CD4-positive, alpha-beta T cell (primary cell): ENCODE results near the gene BUD23. TPM values are rescaled to one million over a fixed set of nuclear protein-coding genes. Genes with fewer than 3 reads are reported as not detected.
A peak's percentile ranks its signal among the peaks of the same experiment; 100 is the strongest.

Experiments used
- ATAC-seq: fragments of 200-7000 bp; cut with Tn5 transposase; one replicate; pipeline ENCODE4 v1.10.0; 2022; ENCODE audit warnings: mild to moderate bottlenecking; ENCODE audit not compliant: poor library complexity
- CTCF ChIA-PET: fragments of 350-600 bp; sonication (Branson Sonifier 250); formaldehyde crosslinking; loops from one replicate; lab custom pipeline; 2021; ENCODE audit warnings: antibody characterized with exemption, inconsistent platforms; lab: Charles Lee
- POLR2A ChIA-PET: fragments of 350-600 bp; sonication (Branson Sonifier 250); formaldehyde crosslinking; loops from one replicate; lab custom pipeline; 2021; ENCODE audit warnings: antibody characterized with exemption, inconsistent platforms; lab: Charles Lee
- DNase-seq, 14 experiments: peaks; one replicate each; pipeline ENCODE4 v3.0.0-alpha.2; 2013 to 2020; ENCODE audit warnings: mixed read lengths in 2 of 14
- H3K27ac ChIP-seq, 2 donors: one replicate each; pipeline versions ENCODE4 v1.5.1 to v1.7.0; 2013; ENCODE audit warnings: low read length in 2 of 2, low read depth in 1 of 2, mild to moderate bottlenecking in 1 of 2
- H3K27me3 ChIP-seq, 2 experiments: 1 replicate in 1 of 2; 2 replicates in 1 of 2; pipeline versions ENCODE4 v1.6.1 to v1.7.0; 2013; ENCODE audit warnings: low read length in 2 of 2, control low read depth in 1 of 2, mild to moderate bottlenecking in 1 of 2, moderate library complexity in 1 of 2; ENCODE audit not compliant: insufficient read depth in 2 of 2, control insufficient read depth in 1 of 2
- H3K36me3 ChIP-seq: one replicate; pipeline ENCODE4 v1.6.1; 2013; ENCODE audit warnings: low read length, control low read depth; ENCODE audit not compliant: insufficient read depth
- H3K4me1 ChIP-seq: one replicate; pipeline ENCODE4 v1.6.1; 2013; ENCODE audit warnings: low read length, control low read depth; ENCODE audit not compliant: insufficient read depth
- H3K4me3 ChIP-seq: one replicate; pipeline ENCODE4 v1.5.1; 2013; ENCODE audit warnings: mild to moderate bottlenecking, low read length, moderate library complexity
- H3K9me3 ChIP-seq, 2 experiments: 1 replicate in 1 of 2; 2 replicates in 1 of 2; pipeline versions ENCODE4 v1.6.1 to v1.7.0; 2013; ENCODE audit warnings: low read length in 2 of 2, mild to moderate bottlenecking in 2 of 2, control low read depth in 1 of 2, moderate library complexity in 1 of 2; ENCODE audit not compliant: control insufficient read depth in 1 of 2, insufficient read depth in 1 of 2
- H3K27ac Mint-ChIP-seq: one replicate; pipeline ENCODE4 v1.8.0; 2020; ENCODE audit warnings: mixed read lengths
- H3K27me3 Mint-ChIP-seq: one replicate; pipeline ENCODE4 v1.8.0; 2021; ENCODE audit warnings: mixed read lengths
- H3K36me3 Mint-ChIP-seq: one replicate; pipeline ENCODE4 v1.8.0; 2021; ENCODE audit warnings: low read depth, mixed read lengths
- H3K4me1 Mint-ChIP-seq: one replicate; pipeline ENCODE4 v1.8.0; 2021; ENCODE audit warnings: low read depth, mixed read lengths
- H3K4me3 Mint-ChIP-seq: one replicate; pipeline ENCODE4 v1.8.0; 2020; ENCODE audit warnings: mild to moderate bottlenecking, mixed read lengths
- H3K9me3 Mint-ChIP-seq: one replicate; pipeline ENCODE4 v1.8.0; 2020; ENCODE audit warnings: mixed read lengths
- CTCF ChIP-seq: fragments of 200-600 bp; IDR thresholded peaks from one replicate; pipeline ENCODE4 v1.8.0; 2022; ENCODE audit warnings: antibody characterized with exemption, mild to moderate bottlenecking
- intact Hi-C, 2 experiments: fragments of 100-400 bp; cut with DNase I in 1 of 2; cut with micrococcal nuclease in 1 of 2; formaldehyde crosslinking; loops; one replicate each; pipeline versions ENCODE4 v1.15.1 to v1.9.0; 2023 to 2025; cut with DNase I, micrococcal nuclease
- total RNA-seq, 174 experiments: library from RNA in 2 of 174; stranded (reverse) in 2 of 174; gene quantifications; one replicate each; pipeline ENCODE4 v1.2.3 and lab custom pipeline; 2021 to 2026

BUD23 gene
- total RNA-seq, 2 experiments from 2014 or later = 96.1 to 103 TPM

- no peak overlapping the region for H3K27ac Mint-ChIP-seq
- POLR2A ChIA-PET = no interaction called here
Observed at GRCh38 chr7:73730485-73730884, 47.1 kb downstream of the BUD23 start.

GRCh38 chr7:73732397-73732796 lies 49.0 kb downstream of the BUD23 start:
- Mint-ChIP-seq H3K27me3 (peaks cover 5% of the 10 kb centered on the region), H3K4me1 (peaks cover 6% of the 10 kb centered on the region), H3K27ac (no peak overlapping the region), H3K4me3 (no peak overlapping the region), H3K9me3 (no peaks in the 10 kb centered on the region), H3K36me3 (peaks cover 4% of the 10 kb centered on the region)
- Histone ChIP-seq H3K36me3 (peaks cover 13% of the 10 kb centered on the region), H3K9me3 (peaks cover 0 to 5% of the 10 kb centered on the region in 2 experiments), H3K27ac (no peak overlapping the region), H3K4me3 (no peak overlapping the region), H3K27me3 (peaks cover 0 to 2% of the 10 kb centered on the region in 2 experiments), H3K4me1 (peaks cover 11% of the 10 kb centered on the region)
- ChIA-PET POLR2A (no interaction called here), CTCF (interaction anchor here (3.3 kb wide), 1 partner anchor 125 kb away, joined by 13 read pairs; no protein-coding TSS in a partner anchor)
- DNase-seq = no peak
- TF ChIP-seq CTCF = no peak
- intact Hi-C loops = loop anchor here in 1 of 2 experiments (10.0 kb wide), 3 partner anchors 352 to 908 kb away; partner anchors contain the start of genes EIF4H, LIMK1 and TYW1B
- ATAC-seq = no peak

More at GRCh38 chr7:73730485-73730884, 47.1 kb downstream of the BUD23 start:
- Histone ChIP-seq H3K4me3 (no peak overlapping the region), H3K27ac (no peak overlapping the region), H3K9me3 (peaks cover 0 to 5% of the 10 kb centered on the region in 2 experiments), H3K36me3 (peaks cover under 1% of the 10 kb centered on the region), H3K27me3 (peaks cover 6 to 11% of the 10 kb centered on the region in 2 experiments), H3K4me1 (peaks cover 14% of the 10 kb centered on the region)
- CTCF ChIA-PET = interaction anchor here (3.3 kb wide), 1 partner anchor 123 kb away, joined by 13 read pairs; no protein-coding TSS in a partner anchor
- Mint-ChIP-seq H3K9me3 (no peaks in the 10 kb centered on the region), H3K4me3 (no peak overlapping the region), H3K4me1 (peaks cover 6% of the 10 kb centered on the region), H3K27me3 (peaks cover 5% of the 10 kb centered on the region), H3K36me3 (no peaks in the 10 kb centered on the region)
- intact Hi-C loops = loop anchor here in 1 of 2 experiments (10.0 kb wide), 3 partner anchors 354 to 906 kb away; partner anchors contain the start of genes EIF4H, LIMK1 and TYW1B
- no peak for TF ChIP-seq CTCF
- ATAC-seq (no peak), DNase-seq (no peak)

GRCh38 chr7:73734619-73735527 lies 51.5 kb downstream of the BUD23 start:
- Mint-ChIP-seq H3K9me3 (no peaks in the 10 kb centered on the region), H3K36me3 (peaks cover 4% of the 10 kb centered on the region), H3K27me3 (no peaks in the 10 kb centered on the region), H3K4me3 (peak overlapping the region; percentile 65), H3K27ac (peak overlapping the region; percentile 0), H3K4me1 (peaks cover 17% of the 10 kb centered on the region)
- H3K27me3 ChIP-seq = no peaks in the 10 kb centered on the region
- peaks cover 0 to 5% of the 10 kb centered on the region in 2 experiments for H3K9me3 ChIP-seq
- DNase-seq (peak; percentile 71 to 91 (median 78)), ATAC-seq (peak; percentile 47)
- H3K4me1 ChIP-seq = peaks cover 29% of the 10 kb centered on the region
- peak; percentile 85 for TF ChIP-seq CTCF
- intact Hi-C loops = loop anchor here (2.0 to 10.0 kb wide), 7 partner anchors 68 to 910 kb away; partner anchors contain the start of genes EIF4H (in 1 of the 2), LIMK1 (in 1 of the 2), TYW1B (in 1 of the 2) and VPS37D (in 1 of the 2)
- no peak overlapping the region for H3K4me3 ChIP-seq
- CTCF ChIA-PET = interaction anchor here (0.6 to 2.5 kb wide), 25 partner anchors 9 to 230 kb away, joined by 3 to 49 read pairs (median 4); partner anchors contain the start of genes BAZ1B, STX1A, TBL2 and VPS37D
- POLR2A ChIA-PET = interaction anchor here (0.5 to 0.8 kb wide), 3 partner anchors 128 to 178 kb away, joined by 3 to 5 read pairs (median 3); partner anchors contain the start of gene BCL7B
- peak overlapping the region in 1 of 2 donors; percentile 44 for H3K27ac ChIP-seq
- H3K36me3 ChIP-seq = peaks cover 13% of the 10 kb centered on the region
